GM06990 (cell line): ENCODE data around the gene BTRC.

ENCODE experiments used
- DNase-seq: peaks from one replicate; pipeline ENCODE4 v3.0.0-alpha.2; 2011; ENCODE audit not compliant: insufficient read length; ENCODE audit errors: extremely low read depth
- H3K27me3 ChIP-seq: replicated peaks from 2 replicates; pipeline ENCODE4 v1.6.0; 2011; ENCODE audit warnings: low read length; ENCODE audit not compliant: control insufficient read depth, insufficient read depth
- H3K36me3 ChIP-seq: 2 replicates; pipeline ENCODE4 v1.5.1; 2011; ENCODE audit warnings: low read length; ENCODE audit not compliant: control insufficient read depth, insufficient read depth
- H3K4me3 ChIP-seq: replicated peaks from 2 replicates; pipeline ENCODE4 v1.5.1; 2011; ENCODE audit warnings: low read depth, mild to moderate bottlenecking, control low read depth, low read length
- TF ChIP-seq, protein P1 (sequence below): IDR thresholded peaks from 2 replicates; pipeline ENCODE4 v1.5.1; 2011; ENCODE audit warnings: low read length, control low read depth, mild to moderate bottlenecking, inconsistent platforms; ENCODE audit not compliant: insufficient read depth, poor library complexity, severe bottlenecking

The BTRC gene

DNA sequence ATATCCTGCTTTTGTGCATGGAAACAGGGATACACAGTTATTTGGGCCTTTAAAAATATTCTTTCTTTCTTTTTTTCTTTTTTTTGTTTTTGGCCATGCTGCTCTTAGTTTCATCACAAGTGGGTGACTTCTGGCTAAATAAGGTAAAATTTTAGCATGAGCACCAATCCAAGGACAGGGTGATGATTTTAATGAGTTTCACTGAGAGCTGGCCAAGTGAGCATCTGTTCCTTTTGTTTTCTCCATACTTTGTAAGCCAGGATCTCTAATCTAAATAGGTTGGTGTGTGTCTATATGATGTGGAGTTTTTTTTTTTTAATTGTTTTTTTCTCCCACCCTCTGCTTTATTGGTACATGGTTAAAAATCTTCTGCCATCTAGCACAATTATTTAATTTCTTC lies 127.3 kb downstream of the BTRC start:
- H3K4me3 ChIP-seq: no peak overlapping the region
- DNase-seq: no peak
- TF ChIP-seq, protein P1, sequence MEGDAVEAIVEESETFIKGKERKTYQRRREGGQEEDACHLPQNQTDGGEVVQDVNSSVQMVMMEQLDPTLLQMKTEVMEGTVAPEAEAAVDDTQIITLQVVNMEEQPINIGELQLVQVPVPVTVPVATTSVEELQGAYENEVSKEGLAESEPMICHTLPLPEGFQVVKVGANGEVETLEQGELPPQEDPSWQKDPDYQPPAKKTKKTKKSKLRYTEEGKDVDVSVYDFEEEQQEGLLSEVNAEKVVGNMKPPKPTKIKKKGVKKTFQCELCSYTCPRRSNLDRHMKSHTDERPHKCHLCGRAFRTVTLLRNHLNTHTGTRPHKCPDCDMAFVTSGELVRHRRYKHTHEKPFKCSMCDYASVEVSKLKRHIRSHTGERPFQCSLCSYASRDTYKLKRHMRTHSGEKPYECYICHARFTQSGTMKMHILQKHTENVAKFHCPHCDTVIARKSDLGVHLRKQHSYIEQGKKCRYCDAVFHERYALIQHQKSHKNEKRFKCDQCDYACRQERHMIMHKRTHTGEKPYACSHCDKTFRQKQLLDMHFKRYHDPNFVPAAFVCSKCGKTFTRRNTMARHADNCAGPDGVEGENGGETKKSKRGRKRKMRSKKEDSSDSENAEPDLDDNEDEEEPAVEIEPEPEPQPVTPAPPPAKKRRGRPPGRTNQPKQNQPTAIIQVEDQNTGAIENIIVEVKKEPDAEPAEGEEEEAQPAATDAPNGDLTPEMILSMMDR: no peak
- H3K36me3 ChIP-seq: no peaks in the 10 kb centered on the region
- H3K27me3 ChIP-seq: no peaks in the 10 kb centered on the region

DNA sequence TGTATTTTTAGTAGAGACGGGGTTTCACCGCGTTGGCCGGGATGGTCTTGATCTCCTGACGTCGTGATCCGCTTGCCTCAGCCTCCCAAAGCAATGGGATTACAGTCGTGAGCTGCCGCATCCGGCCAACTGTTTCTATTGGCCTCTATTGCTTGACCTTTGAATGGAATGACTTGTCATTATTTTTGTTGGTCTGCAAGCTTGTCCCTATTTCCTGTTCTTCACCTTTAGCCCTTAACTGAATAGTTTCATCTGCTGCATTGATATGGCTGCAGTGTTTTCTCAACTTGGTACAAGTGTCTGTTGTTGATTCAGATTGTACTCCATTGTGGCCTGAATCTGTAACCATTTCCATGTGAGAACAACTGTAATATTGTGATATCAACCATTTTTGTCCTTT lies 128.6 kb downstream of the BTRC start:
- Histone ChIP-seq H3K4me3 (no peak overlapping the region), H3K27me3 (no peaks in the 10 kb centered on the region), H3K36me3 (no peaks in the 10 kb centered on the region)
- DNase-seq: no peak
- TF ChIP-seq, protein P1: no peak

DNA sequence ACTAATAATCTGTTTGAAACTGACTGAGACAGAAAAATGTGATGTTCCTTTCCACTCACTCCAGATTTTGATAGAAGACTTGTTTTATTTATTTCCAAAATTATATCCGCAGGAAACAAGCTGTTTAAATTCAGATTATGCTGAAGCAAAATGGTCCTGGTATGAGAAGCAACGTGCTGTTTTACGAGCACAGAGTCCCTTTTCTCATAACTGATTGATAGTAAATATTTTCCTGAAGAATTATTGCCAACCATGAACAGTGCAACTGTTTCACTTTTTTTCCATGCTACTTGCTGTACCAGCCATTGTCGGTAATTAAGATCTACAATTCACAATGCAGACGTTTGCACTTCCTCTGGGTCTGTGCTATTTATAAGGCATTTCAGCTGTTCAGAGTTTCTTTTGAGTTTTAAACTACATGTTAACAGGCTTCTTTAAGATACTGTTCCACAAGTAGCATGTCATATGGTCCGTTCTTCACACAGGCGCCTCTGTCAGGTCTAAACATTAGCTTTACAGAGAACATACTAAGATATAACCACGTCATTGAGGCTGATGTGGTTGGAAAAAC lies 130.3 kb downstream of the BTRC start:
- TF ChIP-seq, protein P1: no peak
- Histone ChIP-seq H3K36me3 (no peaks in the 10 kb centered on the region), H3K4me3 (no peak overlapping the region), H3K27me3 (no peaks in the 10 kb centered on the region)
- no peak for DNase-seq

DNA sequence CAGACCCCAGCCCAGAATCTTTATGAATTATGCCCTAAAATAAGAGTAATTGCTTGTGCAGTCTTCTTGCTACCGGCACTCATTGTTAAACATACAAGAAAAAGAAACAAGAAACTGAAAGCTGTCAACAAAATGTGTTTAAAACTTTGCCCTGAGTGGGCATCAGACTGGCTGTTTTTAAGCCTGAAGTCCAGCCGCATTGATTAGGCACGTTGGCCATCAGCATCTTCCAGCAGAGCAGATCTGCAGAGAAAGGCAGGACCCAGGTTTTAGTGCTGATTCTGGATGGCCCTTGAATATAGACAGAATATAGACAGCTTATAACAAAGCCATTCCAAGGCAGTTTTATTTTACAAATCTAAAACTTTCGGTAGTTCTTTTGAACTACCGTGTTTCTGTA lies 131.2 kb downstream of the BTRC start:
- TF ChIP-seq, protein P1: no peak
- no peak for DNase-seq
- Histone ChIP-seq H3K36me3 (no peaks in the 10 kb centered on the region), H3K27me3 (no peaks in the 10 kb centered on the region), H3K4me3 (no peak overlapping the region)

DNA sequence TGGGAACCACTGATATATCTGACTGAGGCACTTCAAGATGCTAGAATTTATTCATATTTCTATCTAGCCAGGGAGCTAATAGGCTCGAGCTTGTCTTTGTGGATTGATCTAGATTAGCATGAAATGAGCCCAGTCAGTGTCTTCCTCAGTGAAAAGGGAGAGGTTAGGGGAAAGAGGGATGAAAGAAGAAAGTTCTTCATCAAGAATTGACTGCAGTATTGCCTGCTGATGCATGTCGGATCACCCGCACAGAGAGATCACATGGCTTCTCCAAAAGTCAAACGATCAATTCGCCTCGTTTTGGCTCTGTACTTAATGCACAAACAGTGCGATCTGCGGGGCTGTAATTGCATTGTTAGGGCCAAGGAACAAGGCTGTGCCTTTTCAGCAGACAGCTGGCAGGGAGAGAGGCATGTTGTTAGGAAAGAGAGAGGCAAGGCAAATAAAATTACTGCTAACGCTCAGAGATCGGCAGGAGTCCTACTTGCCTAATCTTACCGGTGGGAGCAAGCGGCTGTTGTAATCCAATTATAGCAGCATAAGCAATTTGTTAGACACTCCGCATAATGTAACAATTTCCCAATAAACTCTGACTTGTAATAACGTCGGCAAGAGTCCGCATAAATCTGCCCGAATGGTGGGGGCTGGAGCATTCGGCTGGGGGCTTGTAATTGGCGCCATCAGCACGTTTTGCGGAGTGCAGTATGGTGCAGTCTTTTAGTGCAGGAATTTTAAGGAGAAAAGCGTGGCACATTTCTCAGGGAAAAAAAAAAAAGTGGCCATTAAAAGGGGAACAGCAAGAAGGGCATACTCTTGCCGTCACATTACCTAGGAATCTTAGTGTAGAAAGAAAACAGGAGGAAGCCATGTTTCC lies 132.0 kb downstream of the BTRC start:
- Histone ChIP-seq H3K36me3 (no peaks in the 10 kb centered on the region), H3K27me3 (no peaks in the 10 kb centered on the region), H3K4me3 (no peak overlapping the region)
- TF ChIP-seq, protein P1: no peak
- no peak for DNase-seq

DNA sequence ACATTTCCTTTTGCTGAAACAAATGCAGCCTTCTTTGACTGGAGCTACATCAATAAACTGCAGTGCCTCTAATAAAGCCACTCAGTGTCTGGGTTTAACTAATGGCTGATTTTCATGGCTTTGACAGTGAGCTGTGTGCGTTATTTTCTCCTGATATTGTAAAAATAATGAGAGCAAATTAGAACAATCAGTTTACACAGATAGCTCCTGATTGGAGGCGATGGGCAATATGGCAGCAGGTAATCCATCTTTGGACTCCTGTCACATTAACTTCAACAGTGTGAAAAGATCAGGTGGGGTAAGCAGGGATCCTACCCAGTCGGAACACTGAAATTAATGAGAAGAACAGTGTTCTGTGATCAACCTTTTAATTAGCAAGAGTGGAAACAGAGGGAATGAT lies 133.4 kb downstream of the BTRC start:
- no peaks in the 10 kb centered on the region for H3K27me3 ChIP-seq
- DNase-seq: no peak
- no peaks in the 10 kb centered on the region for H3K36me3 ChIP-seq
- no peak overlapping the region for H3K4me3 ChIP-seq
- TF ChIP-seq, protein P1: no peak
